ENCODE measurements around the gene IMPDH2. TPM values are rescaled to one million over a fixed set of nuclear protein-coding genes. Genes with fewer than 3 reads are reported as not detected.
"Not testable (repeated sequence)": the region's sequence is repeated elsewhere in the genome, so short reads cannot be mapped to it uniquely, and the experiment has no call there.

IMPDH2 gene
- polyA plus RNA-seq, 1 donor, result 217 TPM

GRCh38 chr3:49022688-49023171, 6.5 kb downstream of the IMPDH2 start:
- DNase-seq, result no peak

GRCh38 chr3:49021813-49022687, 7.1 kb downstream of the IMPDH2 start, which contains the start of gene NDUFAF3:
Gene NDUFAF3, plus strand, starts transcription at chr3:49022121. Its CDS starts 24 bp downstream, at chr3:49022145.
- DNase-seq, result peak; percentile 93

GRCh38 chr3:49021213-49021812, 7.9 kb downstream of the IMPDH2 start:
- peak; percentile 98 for DNase-seq

DNA sequence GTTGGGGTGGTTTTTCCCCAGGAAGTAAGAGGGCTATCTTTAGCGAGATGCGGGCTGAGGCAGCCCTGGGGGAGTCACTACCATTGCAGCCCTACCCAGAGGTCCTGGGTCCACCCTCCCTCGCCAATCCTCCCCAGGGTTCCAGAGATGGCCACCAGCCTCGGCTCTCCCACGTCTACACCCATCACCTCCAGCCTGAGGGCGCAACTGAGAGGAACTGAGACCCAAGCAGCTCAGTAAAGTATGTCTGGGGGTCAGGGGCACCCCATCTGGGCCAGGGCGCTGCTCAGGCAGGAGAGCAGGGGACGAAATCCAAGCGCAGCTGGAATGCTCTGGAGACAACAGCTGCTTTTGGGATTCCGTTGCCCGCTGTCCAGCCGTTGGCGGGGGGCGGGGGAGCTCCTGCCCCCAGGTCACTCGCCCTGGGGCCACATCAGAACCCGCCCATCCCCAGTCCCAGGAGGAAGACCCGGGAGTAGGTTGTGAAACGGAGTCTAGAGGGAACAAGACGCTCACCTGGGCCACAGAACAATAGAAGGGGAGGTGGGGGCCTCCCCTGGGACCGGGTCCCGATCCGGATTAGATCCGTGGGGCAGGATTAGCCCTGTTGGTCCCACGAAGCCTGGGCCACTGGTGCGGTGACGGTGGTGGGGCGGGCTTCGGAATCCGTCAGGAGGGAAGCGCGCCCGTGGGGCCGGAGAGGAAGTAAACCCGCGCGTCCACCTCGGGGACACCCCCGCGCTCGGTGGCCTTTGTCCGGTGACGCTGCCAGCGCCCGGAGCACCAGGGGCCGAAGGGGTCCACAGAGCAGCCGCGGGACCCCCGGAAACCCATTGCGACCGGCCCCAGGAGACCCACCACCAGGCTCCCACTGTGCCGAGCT, 8.6 kb downstream of the IMPDH2 start:
- DNase-seq, result no peak

GRCh38 chr3:49019941-49020329, 9.3 kb downstream of the IMPDH2 start:
- no peak for DNase-seq

GRCh38 chr3:49018707-49019006, 10.5 kb downstream of the IMPDH2 start:
- no peak for DNase-seq

DNA sequence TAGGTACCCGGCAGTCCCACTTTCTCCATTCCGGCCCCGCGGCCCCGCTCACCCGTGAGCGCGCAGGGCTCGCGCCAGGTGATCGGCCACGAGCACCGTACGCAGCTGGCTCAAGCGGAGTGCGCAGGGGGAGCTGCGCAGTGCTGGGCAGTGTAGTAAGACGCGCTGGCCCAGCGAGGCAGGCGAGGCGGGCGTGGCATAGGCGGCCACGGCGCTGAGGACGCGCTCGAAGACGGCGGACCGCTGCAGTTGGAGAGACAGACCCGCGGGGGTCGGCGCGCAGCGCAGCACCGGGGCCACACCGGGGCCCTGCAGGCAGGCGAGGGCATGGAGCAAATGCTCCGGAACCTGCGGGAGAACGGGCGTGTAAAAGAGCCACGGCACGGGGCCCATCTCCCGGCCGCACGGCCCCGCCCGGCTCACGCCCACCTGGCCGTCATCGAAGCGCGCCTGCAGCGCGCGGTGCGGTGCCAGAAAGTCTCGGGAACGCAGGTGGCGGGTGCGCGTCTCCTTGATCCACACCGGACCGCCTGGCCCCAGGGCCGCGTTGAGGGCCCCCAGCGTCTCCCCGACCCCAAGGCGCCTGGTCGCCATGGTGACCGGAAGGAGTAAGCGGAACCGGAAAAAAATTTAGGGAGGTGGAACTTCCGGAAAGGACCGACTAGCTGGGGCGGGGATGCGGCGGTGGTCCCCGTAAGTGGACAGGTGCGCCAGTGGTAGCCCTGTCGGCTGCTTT, 11.1 kb downstream of the IMPDH2 start, which contains the start of gene DALRD3:
Gene DALRD3, minus strand, starts transcription at position 610 of the 736 bp plus-strand sequence. Its CDS starts 16 bp downstream, at position 594.
- DNase-seq, result peak; percentile 77

DNA sequence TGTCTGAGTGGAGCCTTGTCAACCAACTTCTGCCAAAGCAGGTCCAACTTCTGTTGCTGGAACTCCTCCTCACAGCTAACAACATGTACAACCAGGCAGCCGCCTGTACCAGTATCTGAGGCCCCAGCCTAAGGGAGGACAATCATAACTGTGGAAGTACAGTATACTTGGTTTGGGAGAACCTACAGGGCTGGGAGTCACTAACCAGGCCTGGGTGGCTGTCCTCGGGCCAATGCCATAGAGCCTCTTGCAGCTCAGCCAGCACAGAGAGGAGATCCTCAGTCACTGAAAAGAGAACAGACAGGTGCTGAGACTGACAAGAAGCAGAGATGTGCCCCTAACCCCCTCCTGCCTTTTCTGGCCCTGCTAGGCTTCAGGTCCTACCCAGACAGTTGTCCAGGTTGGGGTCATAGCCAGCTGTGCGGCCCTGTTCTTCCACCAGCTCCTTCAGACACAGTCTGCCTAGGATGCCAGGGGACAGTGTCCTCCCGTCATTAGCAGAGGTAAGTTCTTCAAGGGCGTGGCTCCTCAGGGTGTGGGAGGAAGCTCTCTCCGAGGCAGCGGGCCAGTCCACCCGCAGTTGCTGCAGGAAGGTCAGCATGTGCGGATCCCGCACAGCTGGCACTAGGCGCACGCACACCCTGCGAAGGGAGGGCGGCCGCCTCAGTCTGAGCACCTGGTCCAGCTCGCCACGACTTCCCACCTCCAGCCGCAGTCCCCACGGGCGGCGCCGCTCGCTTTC, 11.8 kb downstream of the IMPDH2 start:
- no peak for DNase-seq

DNA sequence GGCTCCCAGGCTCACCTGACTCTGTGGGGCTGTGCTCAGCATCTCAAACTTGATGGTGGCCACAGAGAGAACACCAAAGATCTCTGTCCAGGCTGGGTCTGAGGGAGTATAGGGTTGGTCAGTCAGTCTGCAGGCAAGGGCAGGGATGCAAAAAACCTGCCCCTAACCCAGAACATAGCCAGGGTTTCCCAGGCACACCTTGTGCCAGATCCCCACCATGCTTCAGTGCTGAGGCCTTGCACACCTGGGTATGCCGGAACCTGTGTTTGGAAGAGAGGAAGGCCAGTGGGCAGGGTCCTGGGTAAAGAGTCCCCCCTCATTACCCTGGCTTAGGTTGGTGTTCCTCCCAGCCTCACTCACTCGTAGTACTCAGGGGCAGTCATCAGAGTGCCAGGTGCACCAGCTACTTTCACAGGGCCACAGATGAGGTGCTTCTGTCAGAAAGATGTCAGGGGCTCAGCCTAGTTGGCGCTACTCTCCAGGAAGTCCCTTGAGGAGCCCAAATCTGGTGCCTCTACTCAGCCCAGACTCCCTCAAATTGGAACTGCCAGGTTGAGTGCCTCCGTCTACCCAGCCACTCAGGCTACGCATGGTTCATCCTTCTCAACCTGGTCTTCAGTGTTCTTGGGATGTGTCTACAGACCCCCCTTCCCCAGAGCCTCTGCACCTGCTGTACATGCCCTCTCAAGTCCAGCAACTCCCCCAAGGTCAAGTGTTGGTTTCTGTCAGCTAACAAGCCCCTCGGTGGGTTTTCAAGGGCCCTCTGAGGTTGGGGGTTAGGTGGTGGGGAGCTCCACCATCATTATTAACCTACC, 12.6 kb downstream of the IMPDH2 start:
- no peak for DNase-seq

DNA sequence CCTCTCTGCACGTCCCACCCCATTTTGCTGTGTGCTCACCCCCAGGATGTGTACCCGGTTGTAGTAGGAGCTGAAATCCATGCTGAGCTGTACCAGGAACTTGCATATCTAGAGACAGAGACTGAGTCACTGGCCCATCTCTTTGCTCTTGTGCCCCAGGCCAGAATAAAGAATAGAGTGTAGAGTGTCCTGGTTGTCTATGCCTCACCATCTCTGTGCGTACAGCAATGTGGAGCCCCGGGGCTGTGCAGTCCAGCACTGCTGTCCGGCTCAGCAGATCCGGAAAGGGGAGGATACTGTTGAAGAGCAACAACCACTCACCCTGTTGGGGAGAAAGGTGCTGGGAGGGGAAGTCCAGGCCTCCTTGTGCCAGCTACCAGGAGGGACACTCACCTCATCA, 13.4 kb downstream of the IMPDH2 start:
- no peak for DNase-seq

- DNase-seq, result no peak
These were observed 14.1 kb downstream of the IMPDH2 start for GRCh38 chr3:49015072-49015471.

DNA sequence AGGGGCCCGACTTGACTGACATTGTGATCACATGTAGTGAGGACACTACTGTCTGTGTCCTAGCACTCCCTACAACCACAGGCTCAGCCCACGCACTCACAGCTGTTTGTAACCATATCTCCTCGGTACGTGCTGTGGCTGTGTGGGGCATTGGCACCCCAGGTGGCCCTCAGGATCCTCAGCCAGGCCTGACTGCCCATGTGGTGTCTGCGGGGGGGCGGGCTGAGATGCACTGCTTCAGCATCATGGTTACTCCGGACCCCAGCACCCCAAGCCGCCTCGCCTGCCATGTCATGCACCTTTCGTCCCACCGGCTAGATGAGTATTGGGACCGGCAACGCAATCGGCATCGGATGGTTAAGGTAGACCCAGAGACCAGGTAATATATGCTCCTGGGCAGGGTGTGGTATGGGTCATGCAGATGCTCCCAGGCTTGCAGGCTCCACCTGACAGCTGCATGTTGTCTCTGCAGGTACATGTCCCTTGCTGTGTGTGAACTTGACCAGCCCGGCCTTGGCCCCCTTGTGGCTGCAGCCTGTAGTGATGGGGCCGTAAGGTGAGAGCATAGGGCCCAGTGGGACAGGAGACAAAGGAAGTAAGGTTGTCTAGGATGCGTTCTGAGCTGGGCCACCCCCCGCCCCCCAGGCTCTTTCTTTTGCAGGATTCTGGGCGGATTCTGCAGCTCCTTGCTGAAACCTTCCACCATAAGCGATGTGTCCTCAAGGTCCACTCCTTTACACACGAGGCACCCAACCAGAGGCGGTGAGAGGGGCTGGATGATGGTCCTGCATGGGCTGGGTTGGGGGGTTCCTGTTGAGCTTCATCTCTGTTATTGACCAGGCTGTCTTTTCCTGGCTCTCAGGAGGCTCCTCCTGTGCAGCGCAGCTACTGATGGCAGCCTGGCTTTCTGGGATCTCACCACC, 15.2 kb downstream of the IMPDH2 start:
- no peak for DNase-seq

GRCh38 chr3:49013113-49013737, 16.0 kb downstream of the IMPDH2 start:
- no peak for DNase-seq

- no peak for DNase-seq
These were observed 16.7 kb downstream of the IMPDH2 start for GRCh38 chr3:49012441-49013017.

- no peak for DNase-seq
These were observed 19.8 kb downstream of the IMPDH2 start for GRCh38 chr3:49009396-49009795.

GRCh38 chr3:49008627-49009026, 20.6 kb downstream of the IMPDH2 start:
- DNase-seq, result not testable (repeated sequence)

DNA sequence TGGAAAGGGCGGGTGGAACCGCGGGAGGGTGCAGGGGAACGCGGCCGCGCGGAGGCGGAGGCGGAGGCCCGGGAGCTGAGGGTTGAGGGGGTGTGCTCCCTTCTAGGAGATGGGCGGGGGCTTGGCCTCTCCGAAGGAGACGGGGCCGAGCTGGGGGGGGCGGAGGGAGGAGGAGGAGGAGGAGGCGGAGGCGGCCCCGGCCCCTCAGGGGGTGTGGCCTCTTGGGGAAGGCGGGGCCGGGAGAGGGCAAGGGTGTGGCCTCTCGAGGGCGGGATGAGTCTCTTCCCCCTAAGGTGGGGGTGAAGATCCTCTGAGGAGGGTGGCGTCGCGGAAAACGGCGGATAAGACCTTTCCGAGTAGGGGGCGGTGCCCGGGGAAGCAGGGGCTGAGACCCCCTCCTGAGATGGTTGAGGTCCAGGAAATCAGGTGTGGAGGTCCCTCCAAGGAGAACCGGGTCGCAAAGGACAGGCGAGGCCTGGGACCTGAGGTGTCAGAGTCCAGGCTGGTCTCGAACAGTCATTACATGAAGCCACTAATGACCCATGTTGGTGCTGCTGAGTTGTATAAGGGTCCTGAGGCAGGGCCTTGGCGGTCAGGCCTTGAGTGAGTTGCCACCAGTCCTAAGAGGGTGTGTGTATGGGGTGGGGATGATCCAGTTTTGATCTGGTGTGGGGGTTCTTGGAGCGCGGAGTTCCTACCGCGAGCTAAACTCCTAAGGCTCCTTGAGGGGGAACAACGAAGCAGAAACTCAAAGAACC, 21.2 kb downstream of the IMPDH2 start:
- DNase-seq, result peak; percentile 78

Measured in left kidney (tissue), 2 donors.